Astrocyte (in vitro differentiated cells and primary cell): ENCODE results near the gene CEP95. TPM values are rescaled to one million over a fixed set of nuclear protein-coding genes. Genes with fewer than 3 reads are reported as not detected.

Experiments
- DNase-seq: peaks from one replicate; pipeline ENCODE4 v3.0.0-alpha.2; 2010; ENCODE audit warnings: low read depth
- FAIRE-seq: peaks from 2 replicates; lab custom pipeline; 2011; peaks lifted over from hg19 to GRCh38; lab: Jason Lieb, UNC
- H2AFZ ChIP-seq: 2 replicates; pipeline ENCODE4 v1.6.0; 2012; ENCODE audit warnings: low read depth, low read length, inconsistent platforms
- H3K27ac ChIP-seq: 2 replicates; pipeline ENCODE4 v1.5.1; 2011; ENCODE audit warnings: low read depth, low read length, inconsistent platforms
- H3K27me3 ChIP-seq: 2 replicates; pipeline ENCODE4 v1.6.0; 2011; ENCODE audit warnings: low read length, inconsistent platforms; ENCODE audit not compliant: insufficient read depth
- H3K36me3 ChIP-seq: 2 replicates; pipeline ENCODE4 v1.5.1; 2011; ENCODE audit warnings: low read length, inconsistent platforms; ENCODE audit not compliant: insufficient read depth
- H3K4me1 ChIP-seq: 2 replicates; pipeline ENCODE4 v1.5.1; 2011; ENCODE audit warnings: low read length, inconsistent platforms; ENCODE audit not compliant: insufficient read depth
- H3K4me2 ChIP-seq: 2 replicates; pipeline ENCODE4 v1.6.0; 2012; ENCODE audit warnings: low read length, inconsistent platforms
- H3K4me3 ChIP-seq: 2 replicates; pipeline ENCODE4 v1.5.1; 2011; ENCODE audit warnings: low read depth, mild to moderate bottlenecking, low read length, inconsistent platforms; ENCODE audit not compliant: insufficient read depth
- H3K79me2 ChIP-seq: 2 replicates; pipeline ENCODE4 v1.6.0; 2012; ENCODE audit warnings: mild to moderate bottlenecking, low read length, inconsistent platforms; ENCODE audit not compliant: insufficient read depth
- H3K9ac ChIP-seq: 2 replicates; pipeline ENCODE4 v1.6.0; 2012; ENCODE audit warnings: mild to moderate bottlenecking, low read length, inconsistent platforms
- H3K9me3 ChIP-seq: 2 replicates; pipeline ENCODE4 v1.5.1; 2012; ENCODE audit warnings: low read depth, mild to moderate bottlenecking, low read length, inconsistent platforms; ENCODE audit not compliant: insufficient read depth
- H4K20me1 ChIP-seq: 2 replicates; pipeline ENCODE4 v1.6.0; 2012; ENCODE audit warnings: low read length, inconsistent platforms; ENCODE audit not compliant: insufficient read depth
- H3K27ac Mint-ChIP-seq: one replicate; pipeline ENCODE4 v1.8.0; 2021; ENCODE audit warnings: mild to moderate bottlenecking, mixed read lengths; ENCODE audit not compliant: unreplicated experiment
- H3K27me3 Mint-ChIP-seq: one replicate; pipeline ENCODE4 v1.8.0; 2021; ENCODE audit warnings: low read depth, mixed read lengths; ENCODE audit not compliant: unreplicated experiment
- H3K36me3 Mint-ChIP-seq: one replicate; pipeline ENCODE4 v1.8.0; 2021; ENCODE audit warnings: low read depth, mixed read lengths; ENCODE audit not compliant: unreplicated experiment
- H3K4me1 Mint-ChIP-seq: one replicate; pipeline ENCODE4 v1.8.0; 2021; ENCODE audit warnings: low read depth, mixed read lengths; ENCODE audit not compliant: unreplicated experiment
- H3K4me3 Mint-ChIP-seq: one replicate; pipeline ENCODE4 v1.8.0; 2021; ENCODE audit warnings: mild to moderate bottlenecking, moderate library complexity, mixed read lengths; ENCODE audit not compliant: unreplicated experiment
- H3K9me3 Mint-ChIP-seq: one replicate; pipeline ENCODE4 v1.8.0; 2021; ENCODE audit warnings: mild to moderate bottlenecking, mixed read lengths; ENCODE audit not compliant: unreplicated experiment
- EZH2 ChIP-seq: IDR thresholded peaks from 2 replicates; pipeline ENCODE4 v1.6.1; 2012; ENCODE audit warnings: mild to moderate bottlenecking, low read length, inconsistent platforms; ENCODE audit not compliant: insufficient read depth
- total RNA-seq: library from RNA; stranded (reverse); gene quantifications from 2 replicates; pipeline ENCODE4 v1.2.1, GENCODE V29; 2021
- TF ChIP-seq, protein P1 (sequence below): IDR thresholded peaks from 2 replicates; pipeline ENCODE4 v1.5.1; 2011; ENCODE audit warnings: low read depth, mild to moderate bottlenecking, inconsistent platforms, low read length, moderate library complexity; ENCODE audit not compliant: insufficient read depth

Gene CEP95
- total RNA-seq, 1 donor from 2014 or later, result 35.2 TPM

GRCh38 chr17:64535357-64535756 lies 28.6 kb downstream of the CEP95 start:
- no peak overlapping the region for H3K9ac ChIP-seq
- H3K4me1 Mint-ChIP-seq, result peaks cover 25% of the 10 kb centered on the region
- H3K27ac Mint-ChIP-seq, result no peak overlapping the region
- no peaks in the 10 kb centered on the region for H3K4me1 ChIP-seq
- no peaks in the 10 kb centered on the region for H3K9me3 ChIP-seq
- H3K4me3 ChIP-seq, result no peak overlapping the region
- H3K27ac ChIP-seq, result peak overlapping the region; percentile 26
- H3K36me3 ChIP-seq, result peaks cover 86% of the 10 kb centered on the region
- DNase-seq (no peak), FAIRE-seq (no peak)
- TF ChIP-seq, protein P1, sequence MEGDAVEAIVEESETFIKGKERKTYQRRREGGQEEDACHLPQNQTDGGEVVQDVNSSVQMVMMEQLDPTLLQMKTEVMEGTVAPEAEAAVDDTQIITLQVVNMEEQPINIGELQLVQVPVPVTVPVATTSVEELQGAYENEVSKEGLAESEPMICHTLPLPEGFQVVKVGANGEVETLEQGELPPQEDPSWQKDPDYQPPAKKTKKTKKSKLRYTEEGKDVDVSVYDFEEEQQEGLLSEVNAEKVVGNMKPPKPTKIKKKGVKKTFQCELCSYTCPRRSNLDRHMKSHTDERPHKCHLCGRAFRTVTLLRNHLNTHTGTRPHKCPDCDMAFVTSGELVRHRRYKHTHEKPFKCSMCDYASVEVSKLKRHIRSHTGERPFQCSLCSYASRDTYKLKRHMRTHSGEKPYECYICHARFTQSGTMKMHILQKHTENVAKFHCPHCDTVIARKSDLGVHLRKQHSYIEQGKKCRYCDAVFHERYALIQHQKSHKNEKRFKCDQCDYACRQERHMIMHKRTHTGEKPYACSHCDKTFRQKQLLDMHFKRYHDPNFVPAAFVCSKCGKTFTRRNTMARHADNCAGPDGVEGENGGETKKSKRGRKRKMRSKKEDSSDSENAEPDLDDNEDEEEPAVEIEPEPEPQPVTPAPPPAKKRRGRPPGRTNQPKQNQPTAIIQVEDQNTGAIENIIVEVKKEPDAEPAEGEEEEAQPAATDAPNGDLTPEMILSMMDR, result no peak
- TF ChIP-seq EZH2, result no peak
- no peak overlapping the region for H3K4me3 Mint-ChIP-seq
- no peaks in the 10 kb centered on the region for H3K27me3 ChIP-seq
- H3K27me3 Mint-ChIP-seq, result no peaks in the 10 kb centered on the region
- H3K36me3 Mint-ChIP-seq, result peaks cover 18% of the 10 kb centered on the region
- H3K4me2 ChIP-seq, result no peak overlapping the region
- H2AFZ ChIP-seq, result no peak overlapping the region
- H3K79me2 ChIP-seq, result peaks cover 2% of the 10 kb centered on the region
- peaks cover 45% of the 10 kb centered on the region for H4K20me1 ChIP-seq
- peaks cover 1% of the 10 kb centered on the region for H3K9me3 Mint-ChIP-seq

DNA sequence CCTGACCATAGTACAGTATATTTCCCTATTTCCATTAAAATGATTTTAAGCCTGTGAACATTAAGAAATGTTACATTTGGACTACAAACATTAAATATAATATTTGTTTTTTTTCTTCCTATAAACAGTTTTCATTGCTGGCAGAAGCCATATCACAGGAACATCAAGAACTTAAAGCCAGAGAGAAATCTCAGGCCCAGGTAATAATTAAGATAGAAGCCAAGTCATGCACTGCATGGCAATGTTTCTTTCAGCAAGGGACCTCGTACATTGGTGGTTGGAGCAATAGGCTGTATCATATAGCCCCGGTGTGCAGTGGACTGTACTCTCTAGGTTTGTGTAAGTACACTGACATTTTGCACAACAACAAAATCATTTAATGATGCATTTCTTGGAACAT lies 30.1 kb downstream of the CEP95 start:
- H3K9me3 Mint-ChIP-seq, result peaks cover 1% of the 10 kb centered on the region
- DNase-seq, result no peak
- H3K36me3 ChIP-seq, result peaks cover 79% of the 10 kb centered on the region
- FAIRE-seq, result no peak
- peaks cover 22% of the 10 kb centered on the region for H3K36me3 Mint-ChIP-seq
- H3K9ac ChIP-seq, result no peak overlapping the region
- no peak overlapping the region for H3K4me3 ChIP-seq
- H3K9me3 ChIP-seq, result no peaks in the 10 kb centered on the region
- TF ChIP-seq, protein P1, result no peak
- no peak for TF ChIP-seq EZH2
- H3K27ac ChIP-seq, result no peak overlapping the region
- peaks cover 2% of the 10 kb centered on the region for H3K79me2 ChIP-seq
- H4K20me1 ChIP-seq, result peaks cover 48% of the 10 kb centered on the region
- no peaks in the 10 kb centered on the region for H3K27me3 Mint-ChIP-seq
- no peak overlapping the region for H3K27ac Mint-ChIP-seq
- no peak overlapping the region for H3K4me2 ChIP-seq
- no peak overlapping the region for H2AFZ ChIP-seq
- no peaks in the 10 kb centered on the region for H3K27me3 ChIP-seq
- H3K4me1 ChIP-seq, result no peaks in the 10 kb centered on the region
- H3K4me1 Mint-ChIP-seq, result peaks cover 16% of the 10 kb centered on the region
- no peak overlapping the region for H3K4me3 Mint-ChIP-seq

- no peak overlapping the region for H3K27ac ChIP-seq
Observed at GRCh38 chr17:64537488-64537887, 30.7 kb downstream of the CEP95 start.

More at GRCh38 chr17:64537488-64537887, 30.7 kb downstream of the CEP95 start:
- H3K36me3 Mint-ChIP-seq, result peaks cover 23% of the 10 kb centered on the region
- FAIRE-seq (no peak), DNase-seq (no peak)
- no peak overlapping the region for H3K27ac Mint-ChIP-seq
- no peaks in the 10 kb centered on the region for H3K9me3 Mint-ChIP-seq
- no peak overlapping the region for H3K9ac ChIP-seq
- H2AFZ ChIP-seq, result no peak overlapping the region
- H3K4me1 ChIP-seq, result no peaks in the 10 kb centered on the region
- TF ChIP-seq EZH2, result no peak
- TF ChIP-seq, protein P1, result no peak
- H4K20me1 ChIP-seq, result peaks cover 46% of the 10 kb centered on the region
- H3K4me1 Mint-ChIP-seq, result peaks cover 14% of the 10 kb centered on the region
- peaks cover 77% of the 10 kb centered on the region for H3K36me3 ChIP-seq
- H3K9me3 ChIP-seq, result no peaks in the 10 kb centered on the region
- no peak overlapping the region for H3K4me2 ChIP-seq
- H3K27me3 ChIP-seq, result no peaks in the 10 kb centered on the region
- H3K27me3 Mint-ChIP-seq, result no peaks in the 10 kb centered on the region
- H3K4me3 Mint-ChIP-seq, result no peak overlapping the region
- H3K79me2 ChIP-seq, result peaks cover 2% of the 10 kb centered on the region
- H3K4me3 ChIP-seq, result no peak overlapping the region
